HG02885 (cell line): ENCODE measurements around the gene MTHFS.

Experiments used
- ATAC-seq: cut with Tn5 transposase; IDR thresholded peaks from one replicate; pipeline ENCODE4 v1.9.1; 2021; ENCODE audit warnings: mild to moderate bottlenecking; ENCODE audit not compliant: unreplicated experiment, poor library complexity

MTHFS gene

GRCh38 chr15:79881254-79881653 is 15.6 kb downstream of the MTHFS start:
- no peak for ATAC-seq

- no peak for ATAC-seq
These were observed 18.6 kb downstream of the MTHFS start for GRCh38 chr15:79878078-79878705.

DNA sequence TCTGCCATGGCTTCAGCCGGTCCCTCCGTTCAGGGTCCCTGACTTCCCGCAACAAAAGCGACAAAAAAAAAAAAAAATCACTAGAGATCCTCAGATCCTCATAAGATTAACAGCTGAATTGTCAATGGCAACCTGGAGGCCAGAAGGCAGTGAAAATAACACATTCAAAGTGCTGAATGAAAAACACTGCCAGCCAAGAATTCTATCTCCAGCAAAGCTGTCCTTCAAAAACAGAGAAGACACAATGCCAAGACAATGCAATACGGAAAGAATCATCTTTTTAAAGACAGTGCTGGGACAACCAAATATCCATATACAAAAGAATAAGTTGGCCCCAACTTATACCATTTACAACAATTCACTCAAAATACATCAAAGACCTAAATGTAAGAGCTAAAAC is 21.6 kb downstream of the MTHFS start:
- no peak for ATAC-seq

GRCh38 chr15:79874242-79874641 is 22.6 kb downstream of the MTHFS start:
- ATAC-seq = no peak

- ATAC-seq = no peak
These were observed 24.3 kb downstream of the MTHFS start for GRCh38 chr15:79872358-79873017.

DNA sequence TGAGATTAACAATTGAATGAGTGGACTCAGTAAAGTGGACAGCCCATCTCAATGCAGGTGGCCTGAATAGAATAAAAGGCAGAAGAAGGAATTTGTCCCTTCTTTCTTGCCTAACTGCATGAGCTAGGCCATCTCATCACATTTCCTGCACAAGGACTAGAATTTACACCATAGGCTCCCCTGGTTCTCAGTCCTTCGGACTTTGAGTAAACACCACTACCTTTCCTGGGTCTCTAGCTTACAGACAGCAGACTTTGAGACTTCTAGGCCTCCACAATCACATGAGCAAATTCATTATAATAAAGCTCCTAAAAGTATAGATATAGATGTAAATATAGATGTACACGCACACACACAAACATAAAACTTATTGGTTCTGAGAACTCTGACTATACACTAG is 28.3 kb downstream of the MTHFS start:
- ATAC-seq = no peak

DNA sequence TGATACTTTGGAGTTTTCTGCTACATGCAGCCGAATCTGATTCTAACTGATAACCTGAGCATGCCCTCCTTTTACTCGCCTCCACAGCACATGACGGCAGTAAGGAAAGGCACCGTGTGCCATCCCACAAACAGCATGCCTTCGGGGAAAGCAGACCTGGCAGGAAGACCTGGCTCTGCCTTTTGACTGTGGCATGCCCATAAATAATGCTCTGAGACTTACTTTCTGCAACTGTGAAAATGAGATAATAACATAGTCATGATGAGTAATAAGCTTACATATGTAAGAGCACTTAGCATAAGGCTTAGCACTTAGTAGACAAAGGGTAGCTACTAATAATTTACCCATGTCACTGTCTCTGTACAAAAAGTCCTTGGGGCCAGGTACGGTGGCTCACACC is 32.9 kb downstream of the MTHFS start:
- ATAC-seq = no peak

GRCh38 chr15:79862191-79862590 is 34.6 kb downstream of the MTHFS start:
- ATAC-seq = no peak

DNA sequence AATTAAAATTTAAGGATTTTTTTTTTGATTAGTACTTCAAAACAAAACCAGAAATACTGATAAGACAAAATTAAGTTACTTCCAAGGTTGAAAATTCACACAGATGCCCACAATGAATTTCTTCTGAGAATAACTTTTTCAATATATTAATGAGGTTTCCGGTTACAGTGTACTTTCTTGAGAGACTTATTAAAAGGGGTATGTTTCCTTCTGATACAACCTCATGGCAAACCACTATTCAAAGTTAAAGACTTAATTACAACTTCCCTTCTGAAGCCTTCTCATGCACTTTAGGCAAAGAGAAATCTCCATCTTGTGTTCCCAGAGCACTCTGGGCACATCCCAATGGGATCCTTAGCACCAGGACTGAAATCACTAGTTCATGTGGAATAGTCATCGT is 36.2 kb downstream of the MTHFS start:
- ATAC-seq = no peak

GRCh38 chr15:79858469-79858868 is 38.3 kb downstream of the MTHFS start:
- ATAC-seq = no peak

DNA sequence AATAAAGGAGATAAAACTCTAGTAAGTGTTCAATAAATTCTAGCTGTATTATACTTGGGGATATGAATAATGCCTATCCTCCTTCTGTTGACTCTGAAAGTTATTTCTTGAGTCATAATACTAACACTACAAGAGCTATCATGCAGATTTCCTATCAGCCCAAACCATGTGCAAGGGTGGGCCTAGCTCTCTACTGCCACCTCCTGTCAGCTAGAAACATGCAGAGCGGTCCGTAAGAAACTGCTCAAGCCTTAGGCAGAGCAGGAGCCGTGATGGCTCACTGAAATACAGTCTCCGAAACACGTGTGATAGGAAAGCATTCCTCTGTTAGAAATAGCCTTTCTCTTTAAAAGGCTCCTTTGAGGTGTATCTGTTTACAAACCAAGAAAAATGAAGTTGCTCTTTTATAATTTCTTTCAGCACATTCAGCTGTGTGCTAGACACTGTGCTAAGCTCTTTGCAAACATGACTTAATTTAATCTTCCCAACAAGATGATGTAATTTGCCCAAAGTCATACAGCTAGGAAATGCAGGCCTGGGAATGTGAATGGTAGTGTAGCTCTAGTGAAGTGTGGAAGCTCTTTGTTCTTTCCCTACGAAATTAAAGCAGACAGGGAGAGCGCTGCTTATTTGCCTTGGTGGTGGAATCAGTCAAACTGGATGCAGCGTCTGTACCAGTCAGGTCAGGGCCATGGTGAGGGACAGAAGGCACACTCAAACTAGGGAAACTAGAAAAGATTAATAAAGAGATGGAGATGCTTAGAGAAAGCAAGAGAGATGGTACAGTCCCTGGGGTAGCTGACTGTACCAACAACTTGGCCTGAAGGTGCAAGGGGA is 43.1 kb downstream of the MTHFS start:
- peak; percentile 83 for ATAC-seq

GRCh38 chr15:79849789-79850188 is 47.0 kb downstream of the MTHFS start:
- no peak for ATAC-seq

DNA sequence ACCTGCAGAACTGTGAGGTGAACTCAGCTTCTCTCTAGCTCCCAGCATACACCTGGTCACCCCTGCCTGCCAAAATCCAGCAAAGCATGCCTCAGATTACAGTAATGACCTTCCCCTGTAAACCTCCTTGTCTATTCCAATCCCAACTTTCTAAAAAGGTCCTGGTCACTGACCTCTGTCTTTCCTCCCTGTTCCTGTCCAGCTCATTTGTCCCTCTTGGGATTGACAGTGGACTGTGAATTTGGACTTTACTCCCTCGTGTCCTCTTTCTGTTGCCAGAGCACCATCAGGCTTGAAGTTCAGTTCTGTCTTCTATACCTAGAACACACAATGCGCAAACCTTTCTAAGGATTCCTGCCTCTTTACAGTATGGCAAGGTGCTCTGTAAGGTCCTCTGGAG is 50.3 kb downstream of the MTHFS start:
- ATAC-seq = no peak

DNA sequence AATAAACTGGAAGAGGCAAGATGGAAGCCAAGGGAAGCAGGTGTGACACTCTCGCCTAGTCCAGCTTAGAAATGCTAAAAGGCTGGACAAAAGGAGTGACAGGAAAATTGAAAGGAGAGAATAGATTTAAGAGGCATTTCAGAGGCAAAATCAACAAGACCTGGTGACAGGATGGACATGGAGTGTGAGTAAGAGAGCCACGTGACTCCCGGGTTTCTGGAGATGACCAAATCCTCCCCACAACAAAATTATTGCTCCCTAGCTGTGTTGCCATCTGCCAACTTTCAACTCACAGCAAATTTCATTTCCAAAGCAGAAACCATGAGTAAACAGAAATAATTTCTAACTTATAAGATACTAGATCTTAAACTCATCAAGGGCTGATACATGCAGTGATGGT is 52.6 kb downstream of the MTHFS start:
- no peak for ATAC-seq

GRCh38 chr15:79837846-79838245 is 59.0 kb downstream of the MTHFS start:
- no peak for ATAC-seq

DNA sequence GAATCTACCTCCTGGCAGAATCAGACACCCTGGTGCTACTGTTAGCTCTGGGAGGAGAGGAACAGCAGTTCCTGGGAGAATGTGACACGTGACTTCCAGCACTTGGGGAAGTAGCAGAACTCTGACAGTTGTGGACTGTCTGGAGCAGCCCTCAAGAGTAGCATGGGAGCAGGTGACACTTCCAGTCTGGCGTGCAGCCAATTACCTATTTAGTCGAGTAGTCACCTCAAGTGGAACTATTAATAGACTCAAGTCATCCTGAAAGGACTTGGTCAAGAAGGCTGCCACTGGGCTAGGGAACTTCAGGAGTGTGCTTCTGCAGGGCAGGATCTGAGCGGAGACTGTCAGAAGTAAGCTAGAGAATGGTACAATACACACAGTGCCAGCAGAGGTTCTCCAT is 62.3 kb downstream of the MTHFS start:
- ATAC-seq = no peak

DNA sequence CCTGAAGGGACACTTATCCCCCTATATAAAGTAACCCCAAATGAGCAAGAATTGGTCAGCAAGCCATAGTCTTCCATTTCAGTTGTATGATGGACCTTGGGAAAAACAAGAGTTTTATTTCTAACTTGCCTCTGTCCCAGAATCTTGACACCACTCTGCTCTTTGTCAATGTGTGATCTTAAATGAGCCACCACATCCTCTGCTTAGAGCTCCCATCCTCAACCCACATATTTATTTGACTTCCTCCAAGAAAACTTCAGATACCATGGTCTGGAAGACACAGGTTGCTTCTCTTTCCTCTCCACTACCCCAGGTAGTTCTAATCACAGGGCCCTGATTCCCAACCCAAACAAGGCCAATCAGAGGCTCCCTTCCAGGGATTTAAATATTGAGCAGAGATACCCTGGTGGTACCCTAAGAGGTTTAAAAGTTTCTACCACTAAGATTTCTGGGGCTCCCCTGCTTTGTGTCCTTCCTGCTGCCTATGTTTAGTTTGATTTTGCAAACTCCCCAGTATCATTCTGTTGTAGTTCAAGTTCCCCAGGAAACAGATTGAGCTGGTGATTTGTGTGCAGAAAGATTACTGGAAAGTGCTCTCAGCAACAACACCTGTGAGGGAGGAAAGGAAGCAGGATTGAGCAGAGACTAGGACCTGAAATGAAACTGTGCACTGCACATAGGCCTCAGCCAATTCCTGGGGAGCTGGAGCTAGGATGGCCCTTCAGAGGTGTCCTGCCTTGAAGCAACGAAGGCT is 64.3 kb downstream of the MTHFS start:
- no peak for ATAC-seq

DNA sequence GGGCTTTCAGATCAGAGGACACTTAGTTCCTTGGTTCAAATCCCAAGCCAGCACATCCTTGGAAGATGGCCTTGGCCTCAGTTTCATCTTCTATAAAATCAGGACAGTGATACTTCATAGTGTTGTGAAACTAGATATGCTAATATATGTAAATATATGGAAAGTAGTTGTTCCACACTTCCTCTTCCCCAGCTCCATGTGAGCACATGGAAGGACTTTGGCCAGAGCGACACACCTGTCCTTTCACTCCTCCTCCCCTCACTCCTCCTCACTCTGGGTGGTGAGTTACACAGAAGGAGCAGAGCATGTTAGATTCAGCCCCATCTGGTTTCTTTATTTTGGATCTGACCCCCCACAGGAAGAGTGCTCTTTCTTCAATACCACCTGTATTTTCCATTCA is 65.2 kb downstream of the MTHFS start:
- ATAC-seq = no peak

- no peak for ATAC-seq
These were observed 66.9 kb downstream of the MTHFS start for GRCh38 chr15:79829950-79830349.

DNA sequence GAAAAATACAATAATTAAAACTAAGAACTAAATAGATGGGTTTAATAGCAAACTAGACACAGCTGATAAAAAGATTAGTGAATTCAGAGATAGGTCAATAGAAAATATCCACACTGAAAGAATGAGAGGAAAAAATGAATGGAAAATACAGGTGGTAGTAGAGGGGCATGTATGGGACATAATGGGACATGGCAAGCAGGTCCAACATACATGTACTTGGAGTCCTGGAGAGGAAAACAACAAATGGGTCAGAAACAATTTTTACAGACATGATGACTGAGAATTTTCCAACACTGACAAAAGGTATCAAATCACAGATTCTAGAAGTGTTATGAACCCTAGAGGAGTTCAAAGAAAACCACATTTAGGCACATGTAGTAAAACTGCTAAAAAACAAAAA is 68.4 kb downstream of the MTHFS start:
- ATAC-seq = no peak

GRCh38 chr15:79826800-79827199 is 70.0 kb downstream of the MTHFS start:
- no peak for ATAC-seq
